Right atrium auricular region (tissue), 2 donors: ENCODE results near the gene TP53I3. TPM values are rescaled to one million over a fixed set of nuclear protein-coding genes. Genes with fewer than 3 reads are reported as not detected.

Experiments
- DNase-seq: peaks from one replicate; pipeline ENCODE4 v3.0.0-alpha.2; 2019; ENCODE audit warnings: low spot score
- H3K27ac ChIP-seq, 2 donors: fragments of 200-600 bp; sonication (generic); 1 replicate in 1 of 2; 2 replicates in 1 of 2; pipeline ENCODE4 v1.5.1; 2016 to 2019
- H3K27me3 ChIP-seq, 2 donors: fragments of 200-600 bp; sonication (generic); one replicate each; pipeline versions ENCODE4 v1.5.1 to v1.6.0; 2017 to 2019
- H3K36me3 ChIP-seq: fragments of 200-600 bp; sonication (generic); one replicate; pipeline ENCODE4 v1.5.1; 2016
- H3K4me1 ChIP-seq, 2 donors: fragments of 200-600 bp; sonication (generic); one replicate each; pipeline versions ENCODE4 v1.5.1 to v1.6.0; 2017 to 2019
- H3K4me3 ChIP-seq, 2 donors: fragments of 200-600 bp; sonication (generic); 1 replicate in 1 of 2; 2 replicates in 1 of 2; pipeline ENCODE4 v1.5.1; 2017 to 2019; ENCODE audit warnings: mild to moderate bottlenecking in 1 of 2, moderate library complexity in 1 of 2
- H3K9me3 ChIP-seq, 2 donors: fragments of 200-600 bp; sonication (generic); one replicate each; pipeline ENCODE4 v1.5.1; 2019
- CTCF ChIP-seq, 2 donors: fragments of 200-600 bp; sonication (generic); IDR thresholded peaks; one replicate each; pipeline ENCODE4 v1.5.1; 2019; ENCODE audit warnings: antibody characterized with exemption in 2 of 2
- total RNA-seq, 2 donors: library from RNA; depleted of rRNA; stranded (reverse); fragments of >200 nt; gene quantifications; one replicate each; pipeline ENCODE4 v1.1.0, GENCODE V29; 2016

TP53I3 gene
- total RNA-seq, 2 donors from 2014 or later = 8.0 to 8.7 TPM

DNA sequence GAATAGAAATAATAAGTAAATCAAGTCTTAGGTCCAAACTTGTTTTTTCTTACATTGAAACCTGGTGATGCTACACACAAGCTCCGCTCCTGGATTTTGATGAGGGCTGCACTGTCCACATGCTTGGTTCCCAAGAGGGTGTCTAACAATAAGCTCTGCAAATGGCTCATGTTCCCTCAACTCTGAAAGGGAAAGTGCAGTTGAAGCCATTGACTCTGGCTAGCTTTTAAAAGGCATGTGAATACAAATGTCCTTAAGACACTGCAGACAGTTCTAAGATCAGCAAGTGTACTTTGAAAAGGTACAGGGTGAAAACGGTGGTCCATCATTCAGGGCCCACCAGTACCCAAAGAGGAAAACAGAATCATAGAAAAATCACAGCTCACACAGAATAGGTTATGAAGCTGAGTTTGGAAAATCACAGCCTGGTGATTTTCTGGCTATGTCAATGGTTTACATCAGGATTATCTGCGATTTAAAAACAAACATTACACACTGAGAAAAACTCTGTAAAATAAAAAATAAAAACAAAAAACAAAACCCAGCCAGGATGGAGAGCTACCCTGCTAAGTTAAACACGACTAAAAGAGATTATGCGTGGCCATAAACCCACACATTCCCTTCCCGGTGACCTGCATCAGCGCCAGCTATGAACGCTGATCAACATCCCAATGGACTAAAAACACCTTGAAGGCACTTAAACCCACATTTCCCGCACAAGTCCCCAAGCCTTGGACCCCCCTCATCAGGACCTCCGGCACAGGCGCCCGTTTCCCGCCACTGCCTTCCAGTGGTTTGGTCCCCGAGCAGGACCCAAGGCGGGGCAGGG is 37.9 kb upstream of the TP53I3 start:
- Histone ChIP-seq H3K4me1 (peaks cover 0 to 30% of the 10 kb centered on the region in 2 donors), H3K36me3 (no peaks in the 10 kb centered on the region), H3K9me3 (no peaks in the 10 kb centered on the region), H3K27me3 (no peaks in the 10 kb centered on the region), H3K4me3 (peak overlapping the region; percentile 65 to 77), H3K27ac (peak overlapping the region; percentile 92 to 96)
- TF ChIP-seq CTCF (IDR thresholded peaks at IDR 0.05) = no peak
- DNase-seq = no peak

DNA sequence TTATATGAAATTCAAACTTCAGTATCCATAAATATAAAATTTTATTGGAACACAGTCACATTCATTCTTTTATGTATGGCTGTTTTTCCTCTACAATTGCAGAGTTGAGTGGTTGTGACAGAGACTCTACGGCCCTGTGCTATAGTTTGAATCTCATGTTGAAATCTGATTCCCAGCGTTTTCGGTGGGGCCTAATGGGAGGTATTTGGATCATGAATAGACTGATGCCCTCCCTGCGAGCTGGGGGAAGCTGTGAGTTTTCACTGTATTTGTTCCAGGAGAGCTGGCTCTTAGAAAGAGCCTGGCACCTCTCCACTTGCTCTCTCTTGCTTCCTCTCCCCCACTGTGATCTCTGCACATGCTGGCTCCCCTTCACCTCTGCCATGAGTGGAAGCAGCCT is 36.8 kb upstream of the TP53I3 start:
- TF ChIP-seq CTCF (IDR thresholded peaks at IDR 0.05) = no peak

DNA sequence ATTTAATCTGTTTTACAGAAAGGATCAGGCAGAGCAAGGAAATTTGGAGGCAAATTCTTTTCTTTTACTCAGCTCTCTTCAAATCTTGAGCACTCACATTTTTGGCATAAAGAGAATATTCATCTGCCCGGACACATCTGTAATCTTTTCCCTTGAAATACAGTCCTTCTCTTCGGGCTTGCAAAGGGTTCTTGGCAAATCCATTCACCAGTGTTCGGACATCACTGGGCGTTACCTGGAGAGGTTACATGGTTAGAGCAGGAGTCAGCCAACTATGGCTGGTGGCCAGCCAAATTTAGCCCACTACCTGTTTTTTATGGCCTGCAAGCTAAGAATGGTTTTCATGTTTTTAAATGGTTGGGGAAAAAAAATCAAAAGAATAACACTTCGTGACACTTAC is 36.4 kb upstream of the TP53I3 start:
- no peak overlapping the region for H3K27ac ChIP-seq
- H3K9me3 ChIP-seq = no peaks in the 10 kb centered on the region
- no peak for DNase-seq
- H3K4me1 ChIP-seq = peaks cover 0 to 30% of the 10 kb centered on the region in 2 donors
- no peak for TF ChIP-seq CTCF (IDR thresholded peaks at IDR 0.05)
- H3K4me3 ChIP-seq = no peak overlapping the region
- no peaks in the 10 kb centered on the region for H3K36me3 ChIP-seq
- no peaks in the 10 kb centered on the region for H3K27me3 ChIP-seq

More for the DNA sequence above, 36.8 kb upstream of the TP53I3 start:
- DNase-seq = no peak
- Histone ChIP-seq H3K4me3 (no peak overlapping the region), H3K36me3 (no peaks in the 10 kb centered on the region), H3K9me3 (no peaks in the 10 kb centered on the region), H3K27me3 (no peaks in the 10 kb centered on the region), H3K27ac (no peak overlapping the region), H3K4me1 (peaks cover 0 to 30% of the 10 kb centered on the region in 2 donors)

GRCh38 chr2:24117902-24118301 is 33.3 kb upstream of the TP53I3 start:
- H3K27ac ChIP-seq = no peak overlapping the region
- H3K27me3 ChIP-seq = no peaks in the 10 kb centered on the region
- no peak for TF ChIP-seq CTCF (IDR thresholded peaks at IDR 0.05)
- no peaks in the 10 kb centered on the region for H3K9me3 ChIP-seq
- DNase-seq = no peak
- no peak overlapping the region for H3K4me3 ChIP-seq
- H3K4me1 ChIP-seq = peaks cover 0 to 17% of the 10 kb centered on the region in 2 donors
- no peaks in the 10 kb centered on the region for H3K36me3 ChIP-seq

DNA sequence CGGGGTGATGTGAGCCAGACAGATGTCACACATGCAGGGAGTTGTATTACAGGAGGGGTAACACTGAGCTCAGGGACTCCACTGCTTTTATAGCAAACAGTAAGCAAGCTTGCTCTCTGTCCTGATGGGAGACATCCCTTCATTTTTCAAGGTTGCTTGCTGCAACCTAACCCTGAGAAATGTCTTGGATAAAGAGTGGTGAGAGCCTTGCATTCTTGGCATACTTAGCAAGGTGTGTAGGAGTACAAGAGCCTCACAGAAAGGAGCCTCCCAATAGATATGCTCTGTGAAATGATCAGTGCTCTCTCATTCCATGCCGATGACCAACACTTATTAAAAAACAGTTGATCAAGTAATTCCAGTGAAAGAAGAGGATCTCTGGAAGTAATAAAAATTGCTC is 30.4 kb upstream of the TP53I3 start:
- Histone ChIP-seq H3K4me3 (no peak overlapping the region), H3K36me3 (no peaks in the 10 kb centered on the region), H3K4me1 (no peaks in the 10 kb centered on the region), H3K27me3 (no peaks in the 10 kb centered on the region), H3K27ac (no peak overlapping the region), H3K9me3 (no peaks in the 10 kb centered on the region)
- TF ChIP-seq CTCF (IDR thresholded peaks at IDR 0.05) = no peak
- DNase-seq = no peak
